HCT116 (cell line): Measurements from ENCODE around the gene RGL2. TPM values are rescaled to one million over a fixed set of nuclear protein-coding genes. Genes with fewer than 3 reads are reported as not detected.
A peak's percentile ranks its signal among the peaks of the same experiment; 100 is the strongest.

Source experiments
- ATAC-seq: fragments of 200-7000 bp; cut with Tn5 transposase; 2 replicates; pipeline ENCODE4 v1.9.1; 2020; ENCODE audit warnings: mild to moderate bottlenecking, moderate library complexity
- BruUV-seq: library from RNA; stranded (reverse); fragments of 400-500 nt; replicated peaks from 2 replicates; lab custom pipeline; 2021; lab: Mats Ljungman, UMichigan
- CTCF ChIA-PET: fragments of 300-600 bp; sonication (Branson Sonifier 250); formaldehyde crosslinking; loops from one replicate; lab custom pipeline; 2021; ENCODE audit warnings: antibody characterized with exemption; lab: Charles Lee
- POLR2A ChIA-PET: fragments of 300-600, 350-600 bp; sonication (Branson Sonifier 250); formaldehyde crosslinking; loops from one replicate; lab custom pipeline; 2021; ENCODE audit warnings: antibody characterized with exemption; lab: Charles Lee
- RAD21 ChIA-PET, 2 experiments: fragments of 300-600 bp; sonication (Branson Sonifier 250); formaldehyde crosslinking; loops; one replicate each; lab custom pipeline; 2023; ENCODE audit warnings: low total read pairs in 2 of 2; ENCODE audit not compliant: uncharacterized antibody in 2 of 2, unreplicated experiment in 2 of 2, low non-redundant PET in 1 of 2; lab: Charles Lee
- DNase-seq: peaks from one replicate; pipeline ENCODE4 v3.0.0-alpha.2; 2010; ENCODE audit warnings: low read depth, low spot score
- H2AFZ ChIP-seq: fragments of 200-600 bp; shearing (Covaris generic), sonication (generic); 2 replicates; pipeline ENCODE4 v1.6.1; 2017; ENCODE audit warnings: low read depth, mixed run types, mixed read lengths, antibody characterized with exemption, low read length; ENCODE audit not compliant: poor library complexity, severe bottlenecking
- H3K27ac ChIP-seq: 2 replicates; pipeline ENCODE4 v1.5.1; 2012; ENCODE audit warnings: low read depth, low read length
- H3K27me3 ChIP-seq: fragments of 200-600 bp; sonication (generic); 2 replicates; pipeline ENCODE4 v1.6.1; 2016; ENCODE audit warnings: mixed run types, low read length, mixed read lengths; ENCODE audit not compliant: insufficient read depth
- H3K36me3 ChIP-seq, 2 experiments: fragments of 200-500 bp in 1 of 2; fragments of 200-600 bp in 1 of 2; sonication (Bioruptor generic) in 1 of 2; sonication (generic) in 1 of 2; 2 replicates each; pipeline versions ENCODE4 v1.5.1 to v1.6.1; 2014 to 2016; ENCODE audit warnings: low read length in 2 of 2, inconsistent platforms in 1 of 2, mixed read lengths in 1 of 2, mixed run types in 1 of 2; ENCODE audit not compliant: insufficient read depth in 2 of 2, control insufficient read depth in 1 of 2
- H3K4me1 ChIP-seq, 2 experiments: fragments of 200-600 bp in 1 of 2; sonication (generic) in 1 of 2; 2 replicates each; pipeline versions ENCODE4 v1.5.1 to v1.6.1; 2012 to 2017; ENCODE audit warnings: low read length in 2 of 2, inconsistent platforms in 1 of 2, mild to moderate bottlenecking in 1 of 2, mixed read lengths in 1 of 2, mixed run types in 1 of 2, moderate library complexity in 1 of 2; ENCODE audit not compliant: insufficient read depth in 2 of 2, control insufficient read depth in 1 of 2
- H3K4me2 ChIP-seq: fragments of 200-600 bp; sonication (generic); 2 replicates; pipeline ENCODE4 v1.6.1; 2017; ENCODE audit warnings: mixed run types, low read length, mixed read lengths
- H3K4me3 ChIP-seq, 2 experiments: fragments of 200-600 bp in 1 of 2; sonication (generic) in 1 of 2; replicated peaks in 1 of 2; 2 replicates each; pipeline ENCODE4 v1.5.1; 2011 to 2016; ENCODE audit warnings: low read length in 2 of 2, control low read depth in 1 of 2, low read depth in 1 of 2, mild to moderate bottlenecking in 1 of 2, mixed read lengths in 1 of 2, mixed run types in 1 of 2
- H3K79me2 ChIP-seq: fragments of 200-600 bp; sonication (generic); 2 replicates; pipeline ENCODE4 v1.6.1; 2017; ENCODE audit warnings: mild to moderate bottlenecking, mixed run types, low read length, moderate library complexity, mixed read lengths; ENCODE audit not compliant: insufficient read depth
- H3K9ac ChIP-seq: fragments of 200-600 bp; sonication (generic); 2 replicates; pipeline ENCODE4 v1.6.1; 2016; ENCODE audit warnings: low read length, mixed read lengths
- H3K9me2 ChIP-seq: fragments of 200-600 bp; sonication (generic), shearing (Covaris generic); 2 replicates; pipeline ENCODE4 v1.6.1; 2017; ENCODE audit warnings: mixed run types, mild to moderate bottlenecking, moderate library complexity; ENCODE audit not compliant: insufficient read depth
- H3K9me3 ChIP-seq, 2 experiments: fragments of 200-500 bp in 1 of 2; fragments of 200-600 bp in 1 of 2; sonication (Bioruptor generic) in 1 of 2; sonication (generic) in 1 of 2; 2 replicates each; pipeline ENCODE4 v1.6.1; 2014 to 2017; ENCODE audit warnings: low read length in 2 of 2, mixed read lengths in 2 of 2, inconsistent platforms in 1 of 2, low read depth in 1 of 2, mild to moderate bottlenecking in 1 of 2, mixed run types in 1 of 2, moderate library complexity in 1 of 2; ENCODE audit not compliant: control insufficient read depth in 1 of 2, insufficient read depth in 1 of 2
- H4K20me1 ChIP-seq: fragments of 200-600 bp; sonication (generic), shearing (Covaris generic); 2 replicates; pipeline ENCODE4 v1.6.1; 2017; ENCODE audit warnings: mixed run types, mild to moderate bottlenecking, moderate library complexity; ENCODE audit not compliant: insufficient read depth
- ATF3 ChIP-seq: IDR thresholded peaks from 2 replicates; pipeline ENCODE4 v1.6.1; 2012
- CBX3 ChIP-seq: IDR thresholded peaks from 2 replicates; pipeline ENCODE4 v1.6.1; 2012; ENCODE audit warnings: low read depth
- CEBPB ChIP-seq: IDR thresholded peaks from 2 replicates; pipeline ENCODE4 v1.6.1; 2012; ENCODE audit warnings: low read depth
- EZH2 ChIP-seq: fragments of 200-600 bp; sonication (generic); IDR thresholded peaks from 2 replicates; pipeline ENCODE4 v1.6.1; 2017; ENCODE audit warnings: antibody characterized with exemption, mixed run types
- FOSL1 ChIP-seq: IDR thresholded peaks from 2 replicates; pipeline ENCODE4 v1.6.1; 2012; ENCODE audit warnings: low read depth
- MAX ChIP-seq: IDR thresholded peaks from 2 replicates; pipeline ENCODE4 v1.6.1; 2012
- POLR2AphosphoS5 ChIP-seq: IDR thresholded peaks from 2 replicates; pipeline ENCODE4 v1.6.1; 2011; ENCODE audit warnings: mild to moderate bottlenecking, low read depth, low read length, moderate library complexity
- SP1 ChIP-seq: IDR thresholded peaks from 2 replicates; pipeline ENCODE4 v1.6.1; 2012; ENCODE audit warnings: low read depth
- SRF ChIP-seq: IDR thresholded peaks from 2 replicates; pipeline ENCODE4 v1.6.1; 2012; ENCODE audit warnings: low read depth
- TCF7L2 ChIP-seq: IDR thresholded peaks from 2 replicates; pipeline ENCODE4 v1.7.0; 2011; ENCODE audit warnings: borderline replicate concordance, inconsistent platforms; ENCODE audit not compliant: insufficient read depth, insufficient read length; ENCODE audit errors: extremely low read depth
- ZFX ChIP-seq: fragments of 450-650 bp; IDR thresholded peaks from 2 replicates; pipeline ENCODE4 v1.6.1; 2017
- intact Hi-C: fragments of 100-400 bp; cut with micrococcal nuclease; formaldehyde crosslinking; loops from 2 replicates; pipeline ENCODE4 v1.10.0; 2022
- total RNA-seq: library from RNA; stranded (reverse); gene quantifications from one replicate; pipeline ENCODE4 v1.2.1, GENCODE V29; 2021; ENCODE audit not compliant: unreplicated experiment

RGL2 gene
- total RNA-seq, 1 experiment from 2014 or later = 53.4 TPM

GRCh38 chr6:33250731-33251130 lies 48.0 kb downstream of the RGL2 start:
- TF ChIP-seq ATF3 (no peak), SRF (no peak), FOSL1 (no peak), CBX3 (no peak), MAX (no peak), CEBPB (no peak), EZH2 (no peak)
- Histone ChIP-seq H2AFZ (no peak overlapping the region), H3K79me2 (no peaks in the 10 kb centered on the region), H3K9me3 (no peaks in the 10 kb centered on the region), H3K4me2 (peak overlapping the region; percentile 99), H3K9me2 (no peaks in the 10 kb centered on the region), H3K9ac (peak overlapping the region; percentile 88), H3K36me3 (no peaks in the 10 kb centered on the region), H3K4me3 (peak overlapping the region; percentile 74 to 85; a peak in 3 of 4 replicates), H3K27me3 (no peaks in the 10 kb centered on the region), H3K27ac (peak overlapping the region; percentile 90), H4K20me1 (no peaks in the 10 kb centered on the region), H3K4me1 (peaks cover 20 to 45% of the 10 kb centered on the region in 2 experiments)
- ChIA-PET CTCF (no interaction called here), POLR2A (interaction anchor here (0.8 to 4.0 kb wide), 3 partner anchors 8 to 21 kb away, joined by 4 to 24 read pairs (median 19); partner anchors contain the start of genes RPS18 and VPS52), RAD21 (no interaction called here)
- no TSS peak for BruUV-seq
- DNase-seq = no peak
- ATAC-seq = no peak
- intact Hi-C loops = no loop called here

- TF ChIP-seq CEBPB (no peak), MAX (no peak), TCF7L2 (no peak), ATF3 (no peak), ZFX (no peak; the same call in 1 of the 2 replicates), POLR2AphosphoS5 (no peak), SP1 (no peak)
- TF ChIP-seq, all 23 proteins: peak for 0
- Histone ChIP-seq H3K4me2 (peak overlapping the region; percentile 99), H2AFZ (no peak overlapping the region), H3K36me3 (no peaks in the 10 kb centered on the region), H3K9ac (peak overlapping the region; percentile 88), H3K4me3 (peak overlapping the region; percentile 74 to 85), H3K27ac (peak overlapping the region; percentile 90), H3K9me2 (no peaks in the 10 kb centered on the region), H3K9me3 (no peaks in the 10 kb centered on the region), H3K27me3 (no peaks in the 10 kb centered on the region), H3K79me2 (no peaks in the 10 kb centered on the region), H4K20me1 (no peaks in the 10 kb centered on the region), H3K4me1 (peaks cover 16 to 38% of the 10 kb centered on the region in 2 experiments)
- DNase-seq (no peak), ATAC-seq (peak; percentile 2; the same call in 1 of the 2 replicates)
- ChIA-PET RAD21 (no interaction called here), POLR2A (interaction anchor here (0.6 to 4.0 kb wide), 9 partner anchors 8 to 278 kb away, joined by 3 to 24 read pairs (median 5); partner anchors contain the start of genes B3GALT4, RPS18 and VPS52), CTCF (interaction anchor here (0.7 to 4.3 kb wide), 9 partner anchors 11 to 235 kb away, joined by 3 to 49 read pairs (median 10); no protein-coding TSS in a partner anchor)
- BruUV-seq = TSS peak; percentile 75
- intact Hi-C loops = loop anchor here (1.0 to 2.0 kb wide), 4 partner anchors 45 to 250 kb away; partner anchors contain the start of genes HSD17B8, RXRB and SLC39A7
Measured at GRCh38 chr6:33249732-33250630, 48.8 kb downstream of the RGL2 start.
